Endothelial cell (in vitro differentiated cells): Measurements from ENCODE around the gene TARDBP. TPM values are rescaled to one million over a fixed set of nuclear protein-coding genes. Genes with fewer than 3 reads are reported as not detected.
"Not testable (repeated sequence)": the region's sequence is repeated elsewhere in the genome, so short reads cannot be mapped to it uniquely, and the experiment has no call there.

Experiments used
- DNase-seq: peaks from one replicate; pipeline ENCODE4 v3.0.0; 2021; ENCODE audit warnings: low spot score
- H3K27ac Mint-ChIP-seq: one replicate; pipeline ENCODE4 v1.8.0; 2021; ENCODE audit warnings: mixed read lengths, inconsistent platforms; ENCODE audit not compliant: unreplicated experiment
- H3K27me3 Mint-ChIP-seq: one replicate; pipeline ENCODE4 v1.8.0; 2021; ENCODE audit warnings: mild to moderate bottlenecking, moderate library complexity, mixed read lengths, inconsistent platforms; ENCODE audit not compliant: unreplicated experiment
- H3K36me3 Mint-ChIP-seq: one replicate; pipeline ENCODE4 v1.8.0; 2021; ENCODE audit warnings: mild to moderate bottlenecking, low read depth, mixed read lengths, inconsistent platforms; ENCODE audit not compliant: unreplicated experiment
- H3K4me1 Mint-ChIP-seq: one replicate; pipeline ENCODE4 v1.8.0; 2021; ENCODE audit warnings: mild to moderate bottlenecking, mixed read lengths, inconsistent platforms; ENCODE audit not compliant: unreplicated experiment
- H3K4me3 Mint-ChIP-seq: one replicate; pipeline ENCODE4 v1.8.0; 2021; ENCODE audit warnings: mild to moderate bottlenecking, mixed read lengths, inconsistent platforms; ENCODE audit not compliant: unreplicated experiment
- H3K9me3 Mint-ChIP-seq: one replicate; pipeline ENCODE4 v1.8.0; 2021; ENCODE audit warnings: mixed read lengths, inconsistent platforms; ENCODE audit not compliant: unreplicated experiment
- CTCF ChIP-seq: fragments of 200-600 bp; sonication (generic); IDR thresholded peaks from one replicate; pipeline ENCODE4 v1.5.0; 2021; ENCODE audit warnings: antibody characterized with exemption; ENCODE audit not compliant: unreplicated experiment
- total RNA-seq: library from RNA; stranded (reverse); fragmentation: NEBNext Ultra II Directional; extraction: Animal tissue kit (Norgen Biotek cat#: 25700); gene quantifications from one replicate; pipeline ENCODE4 v1.2.1, GENCODE V29; 2021; ENCODE audit not compliant: unreplicated experiment

TARDBP gene
- total RNA-seq, 1 donor from 2014 or later: 161 TPM

DNA sequence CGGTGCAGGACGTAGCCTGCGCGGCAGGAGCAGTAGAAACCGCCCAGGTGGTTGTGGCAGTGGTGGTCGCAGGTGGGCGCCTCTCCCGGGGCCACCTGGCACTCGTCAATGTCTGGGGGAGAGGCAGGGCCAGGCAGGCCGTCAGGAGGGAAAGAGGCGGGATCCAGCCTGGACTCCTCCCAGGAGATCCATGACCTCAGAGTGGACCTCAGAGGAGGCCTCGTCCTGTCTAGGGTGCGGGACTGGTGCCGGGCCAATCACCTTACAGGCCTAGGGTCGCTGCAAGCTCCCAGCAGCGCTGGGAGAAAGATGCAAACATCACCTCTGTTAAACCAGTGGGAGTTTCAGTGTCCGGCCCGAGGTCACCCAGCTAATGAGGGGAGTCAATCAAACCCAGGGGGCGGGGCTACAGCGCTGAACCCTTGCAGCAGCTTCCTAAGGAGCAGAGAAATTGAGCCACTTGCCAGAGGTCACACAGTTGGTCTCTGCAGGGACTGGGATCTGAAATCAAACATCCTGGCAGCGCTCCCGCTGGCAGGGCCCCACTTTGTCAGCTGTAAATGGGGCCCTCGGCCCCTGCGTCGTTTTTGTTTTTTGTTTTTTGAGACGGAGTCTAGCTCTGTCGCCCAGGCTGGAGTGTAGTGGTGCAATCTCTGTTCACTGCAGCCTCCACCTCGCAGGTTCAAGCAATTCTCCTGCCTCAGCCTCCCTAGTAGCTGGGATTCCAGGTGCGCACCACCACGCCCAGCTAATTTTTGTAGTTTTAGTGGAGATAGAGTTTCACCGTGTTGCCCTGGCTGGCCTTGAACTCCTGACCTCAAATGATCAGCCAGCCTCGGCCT, 33.2 kb downstream of the TARDBP start:
- TF ChIP-seq CTCF: no peak
- Mint-ChIP-seq H3K4me3 (no peak overlapping the region), H3K4me1 (no peaks in the 10 kb centered on the region), H3K27me3 (no peaks in the 10 kb centered on the region), H3K9me3 (no peaks in the 10 kb centered on the region), H3K27ac (no peak overlapping the region), H3K36me3 (no peaks in the 10 kb centered on the region)
- no peak for DNase-seq

GRCh38 chr1:11046270-11046566, 33.8 kb downstream of the TARDBP start:
- H3K27ac Mint-ChIP-seq: no peak overlapping the region
- no peak for DNase-seq
- no peaks in the 10 kb centered on the region for H3K27me3 Mint-ChIP-seq
- H3K4me1 Mint-ChIP-seq: no peaks in the 10 kb centered on the region
- H3K36me3 Mint-ChIP-seq: no peaks in the 10 kb centered on the region
- no peak for TF ChIP-seq CTCF
- H3K4me3 Mint-ChIP-seq: no peak overlapping the region
- no peaks in the 10 kb centered on the region for H3K9me3 Mint-ChIP-seq

DNA sequence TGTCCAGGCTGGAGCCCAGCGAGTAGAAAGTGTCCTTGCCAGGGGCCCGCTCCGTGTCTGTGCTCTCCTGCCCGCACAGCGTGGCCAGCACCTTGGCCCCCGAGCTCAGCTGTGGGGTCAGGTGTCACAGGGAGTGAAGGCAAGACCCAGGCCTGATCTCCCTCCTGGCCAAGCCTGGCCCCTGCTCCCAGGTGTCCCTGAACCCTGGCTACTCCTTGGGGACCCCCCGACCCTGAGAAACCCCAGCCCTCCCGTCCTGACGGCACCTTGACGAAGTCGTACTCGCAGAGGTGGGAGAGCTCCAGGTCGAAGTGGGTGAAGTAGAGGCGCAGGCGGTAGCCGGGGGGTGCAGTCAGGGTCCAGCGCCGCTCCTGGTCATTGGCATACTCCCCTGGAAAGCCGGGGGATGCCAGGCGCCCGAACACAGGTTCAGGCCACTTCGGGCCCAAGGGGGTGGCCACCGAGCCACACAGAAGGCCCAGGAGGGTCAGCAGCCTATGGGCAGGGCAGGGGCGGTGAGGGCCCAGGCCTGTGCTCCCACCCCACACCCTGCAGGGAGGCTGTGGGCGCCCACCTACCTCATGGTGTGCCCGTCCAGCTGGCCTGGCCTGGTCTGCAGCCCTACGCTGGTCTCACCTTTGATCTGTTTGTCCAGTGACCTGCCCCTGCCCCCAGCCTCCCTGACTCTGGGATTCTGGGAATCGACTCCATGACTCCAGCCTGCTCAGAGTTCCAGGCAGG, 34.3 kb downstream of the TARDBP start, which contains the start of gene MASP2:
MASP2 (minus strand) TSS at position 615 of the 741 bp plus-strand sequence; CDS start at position 583, 32 bp downstream.
- Mint-ChIP-seq H3K9me3 (no peaks in the 10 kb centered on the region), H3K4me1 (no peaks in the 10 kb centered on the region), H3K36me3 (no peaks in the 10 kb centered on the region), H3K27ac (no peak within 1 kb of the TSS), H3K4me3 (no peak within 1 kb of the TSS), H3K27me3 (no peaks in the 10 kb centered on the region)
- TF ChIP-seq CTCF: no peak
- DNase-seq: no peak

DNA sequence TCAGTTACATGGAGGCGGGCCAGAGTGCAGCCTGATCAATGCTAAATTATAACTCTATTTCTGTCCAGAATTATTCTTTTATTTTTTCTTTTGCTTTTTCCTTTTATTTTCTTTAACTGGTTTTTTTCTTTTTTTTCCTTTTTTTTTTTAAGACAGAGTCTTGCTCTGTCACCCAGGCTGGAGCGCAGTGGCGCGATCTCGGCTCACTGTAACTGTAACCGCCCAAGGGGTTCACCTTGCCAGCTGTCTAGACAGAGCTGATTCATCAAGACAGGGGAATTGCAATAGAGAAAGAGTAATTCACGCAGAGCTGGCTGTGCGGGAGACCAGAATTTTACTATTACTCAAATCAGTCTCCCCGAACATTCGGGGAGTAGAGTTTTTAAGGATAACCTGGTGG, 38.7 kb downstream of the TARDBP start:
- DNase-seq, H3K4me3 Mint-ChIP-seq, H3K4me1 Mint-ChIP-seq, H3K27me3 Mint-ChIP-seq, H3K36me3 Mint-ChIP-seq, H3K9me3 Mint-ChIP-seq, H3K27ac Mint-ChIP-seq: not testable (repeated sequence)

DNA sequence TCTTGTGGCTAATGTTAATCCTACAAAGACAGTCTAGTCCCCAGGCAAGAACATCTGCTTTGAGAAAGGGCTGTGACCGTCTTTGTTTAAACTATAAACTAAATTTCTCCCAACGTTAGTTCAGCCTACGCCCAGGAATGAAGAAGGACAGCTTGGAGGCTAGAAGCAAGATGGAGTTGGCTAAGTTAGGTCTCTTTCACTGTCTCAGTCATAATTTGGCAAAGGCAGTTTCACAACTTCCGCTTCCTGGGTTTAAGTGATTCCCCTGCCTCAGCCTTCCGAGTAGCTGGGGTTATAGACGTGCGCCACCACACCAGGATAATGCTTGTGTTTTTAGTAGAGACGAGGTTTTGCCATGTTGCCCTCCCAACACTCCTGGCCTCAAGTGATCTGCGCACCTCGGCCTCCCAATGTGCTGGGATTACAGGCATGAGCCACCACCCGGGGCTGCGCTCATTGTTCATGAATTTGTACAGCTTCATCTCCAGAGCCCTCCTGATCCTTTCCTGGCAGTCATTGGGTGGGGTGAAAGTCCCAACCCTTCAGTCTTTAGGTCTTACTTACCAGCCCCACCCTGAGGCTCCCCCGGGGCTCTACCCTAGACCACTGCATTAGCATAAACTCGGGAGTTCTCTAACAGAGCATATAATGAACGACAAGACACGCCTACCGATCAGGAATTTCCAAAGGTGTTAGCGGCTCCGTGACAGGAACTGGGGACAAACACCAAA, 39.5 kb downstream of the TARDBP start:
- peaks cover 3% of the 10 kb centered on the region for H3K36me3 Mint-ChIP-seq
- H3K27me3 Mint-ChIP-seq: peaks cover 2% of the 10 kb centered on the region
- no peak for DNase-seq
- no peaks in the 10 kb centered on the region for H3K4me1 Mint-ChIP-seq
- peak overlapping the region; percentile 24 for H3K27ac Mint-ChIP-seq
- no peak for TF ChIP-seq CTCF
- no peak overlapping the region for H3K4me3 Mint-ChIP-seq
- H3K9me3 Mint-ChIP-seq: no peaks in the 10 kb centered on the region
